H1 (cell line): Measurements from ENCODE around the gene ZNF358. TPM values are rescaled to one million over a fixed set of nuclear protein-coding genes. Genes with fewer than 3 reads are reported as not detected.

Source experiments
- CHD1 ChIP-seq: IDR thresholded peaks from 2 replicates; pipeline ENCODE4 v1.6.1; 2012; ENCODE audit warnings: low read depth, low read length, improper control_type of control experiment
- CHD2 ChIP-seq: IDR thresholded peaks from 2 replicates; pipeline ENCODE4 v1.6.1; 2012; ENCODE audit warnings: low read length, improper control_type of control experiment
- CTBP2 ChIP-seq: IDR thresholded peaks from 2 replicates; pipeline ENCODE4 v1.7.0; 2011; ENCODE audit warnings: borderline replicate concordance, mild to moderate bottlenecking, moderate library complexity, mixed read lengths, low read length; ENCODE audit not compliant: insufficient read depth, insufficient read length
- EP300 ChIP-seq, 2 experiments: IDR thresholded peaks; 1 replicate in 1 of 2; 2 replicates in 1 of 2; pipeline ENCODE4 v1.6.1; 2011 to 2012; ENCODE audit warnings: low read depth in 2 of 2, low read length in 2 of 2, mild to moderate bottlenecking in 2 of 2, borderline replicate concordance in 1 of 2, inconsistent platforms in 1 of 2, moderate library complexity in 1 of 2
- GABPA ChIP-seq: IDR thresholded peaks from 2 replicates; pipeline ENCODE4 v1.6.1; 2011; ENCODE audit warnings: mild to moderate bottlenecking, low read length, moderate library complexity, borderline replicate concordance; ENCODE audit not compliant: insufficient read depth
- GTF2F1 ChIP-seq: IDR thresholded peaks from 2 replicates; pipeline ENCODE4 v1.6.1; 2012; ENCODE audit warnings: low read depth, low read length, improper control_type of control experiment, borderline replicate concordance
- HDAC2 ChIP-seq, 2 experiments: fragments of 300-600 bp in 1 of 2; sonication (generic) in 1 of 2; IDR thresholded peaks; 2 replicates each; pipeline ENCODE4 v1.6.1; 2011 to 2012; ENCODE audit warnings: low read depth in 2 of 2, low read length in 2 of 2, mild to moderate bottlenecking in 2 of 2, moderate library complexity in 2 of 2, borderline replicate concordance in 1 of 2, inconsistent platforms in 1 of 2
- JUN ChIP-seq: IDR thresholded peaks from 2 replicates; pipeline ENCODE4 v1.6.1; 2011; ENCODE audit warnings: low read depth, mild to moderate bottlenecking, improper control_type of control experiment, low read length
- RFX5 ChIP-seq: IDR thresholded peaks from 2 replicates; pipeline ENCODE4 v1.6.1; 2011; ENCODE audit warnings: low read depth, low read length, improper control_type of control experiment, borderline replicate concordance
- SAP30 ChIP-seq: fragments of 300-600 bp; sonication (generic); IDR thresholded peaks from 2 replicates; pipeline ENCODE4 v1.7.1; 2012; ENCODE audit warnings: low read length, moderate library complexity, mild to moderate bottlenecking, inconsistent platforms; ENCODE audit not compliant: insufficient read depth, insufficient replicate concordance
- polyA plus RNA-seq, 7 experiments: library from polyadenylated mRNA; depleted of rRNA in 3 of 7; stranded (reverse) in 5 of 7; unstranded in 2 of 7; fragments of >200 nt in 5 of 7; fragments of 200-250 nt in 2 of 7; gene quantifications; 1 replicate in 5 of 7; 2 replicates in 1 of 7; 4 replicates in 1 of 7; pipeline versions ENCODE4 v1.2.1 to v1.2.3, GENCODE V29; 2011 to 2013; ENCODE audit warnings: missing spikeins in 2 of 7, mixed read lengths in 2 of 7
- total RNA-seq: library from RNA; stranded (reverse); fragmentation: NEBNext Ultra II Directional; extraction: Animal tissue kit (Norgen Biotek cat#: 25700); gene quantifications from 2 replicates; pipeline ENCODE4 v1.2.1, GENCODE V29; 2021
- TF ChIP-seq, protein P1 (sequence below): IDR thresholded peaks from 2 replicates; pipeline ENCODE4 v1.6.1; 2011; ENCODE audit warnings: low read length, improper control_type of control experiment

Gene ZNF358
- total and polyA plus RNA-seq, 2 of the 8 experiments (the other 6 are each of a cell fraction or from before 2014, with no cell fraction given) = 40.0 to 60.3 TPM

DNA sequence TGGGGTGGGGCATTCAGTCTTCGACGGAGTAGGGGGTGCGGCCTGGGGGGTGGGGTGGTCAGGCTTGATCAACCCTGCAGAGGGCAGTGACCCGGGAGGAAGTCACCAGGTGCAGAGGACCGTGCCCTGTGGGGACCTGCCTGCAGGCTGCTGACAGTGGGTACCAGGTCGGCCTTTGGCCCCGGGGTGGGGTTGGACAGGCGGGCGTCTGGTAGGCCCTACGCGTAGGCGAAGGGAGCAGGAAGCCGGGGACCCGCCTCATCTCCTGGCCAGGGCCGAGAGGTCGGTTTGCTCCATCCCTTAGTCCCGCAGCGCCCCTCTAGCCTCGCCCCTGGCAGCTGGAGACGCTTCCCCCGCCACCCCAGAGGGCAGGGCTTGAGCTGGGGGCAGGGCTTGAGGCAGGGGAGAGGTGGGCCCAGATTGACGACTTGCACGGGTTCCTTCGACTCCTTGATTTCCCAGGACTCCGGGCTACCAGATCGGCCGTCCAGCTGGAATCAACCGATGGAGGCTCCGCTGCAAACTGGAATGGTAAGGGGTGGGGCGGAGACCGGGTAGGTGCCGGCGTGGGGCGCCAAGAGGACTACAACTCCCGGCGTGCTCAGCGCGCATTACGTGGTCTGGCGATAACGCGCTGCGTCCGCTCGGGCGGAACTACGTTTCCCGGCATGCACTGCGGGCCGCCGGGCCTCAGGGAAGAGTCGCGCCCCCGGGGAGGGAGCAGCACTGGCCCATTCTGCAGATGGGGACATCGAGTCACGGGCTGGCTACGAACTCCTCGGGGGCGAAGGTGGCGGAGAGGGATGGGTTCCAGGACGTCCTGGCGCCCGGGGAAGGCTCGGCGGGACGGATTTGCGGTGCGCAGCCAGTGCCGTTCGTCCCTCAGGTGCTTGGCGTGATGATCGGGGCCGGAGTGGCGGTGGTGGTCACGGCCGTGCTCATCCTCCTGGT lies 19.4 kb downstream of the ZNF358 start, which contains the start of gene PNPLA6 (continued):
- TF ChIP-seq JUN (no peak), GTF2F1 (no peak), EP300 (IDR thresholded peaks at IDR 0.05; ENCODE audit: borderline replicate concordance in 1 of 2, low read depth in 2 of 2, low read length in 2 of 2) (no peak), CHD2 (peak; percentile 30; the same call in 1 of the 2 replicates), GABPA (no peak), SAP30 (peak; percentile 22), RFX5 (no peak), HDAC2 (IDR thresholded peaks at IDR 0.05; ENCODE audit: borderline replicate concordance in 1 of 2, low read depth in 2 of 2, low read length in 2 of 2) (peak in 1 of 2 experiments; percentile 91; a peak in 1 of 4 replicates), CHD1 (no peak), CTBP2 (no peak)
- TF ChIP-seq, protein P1, sequence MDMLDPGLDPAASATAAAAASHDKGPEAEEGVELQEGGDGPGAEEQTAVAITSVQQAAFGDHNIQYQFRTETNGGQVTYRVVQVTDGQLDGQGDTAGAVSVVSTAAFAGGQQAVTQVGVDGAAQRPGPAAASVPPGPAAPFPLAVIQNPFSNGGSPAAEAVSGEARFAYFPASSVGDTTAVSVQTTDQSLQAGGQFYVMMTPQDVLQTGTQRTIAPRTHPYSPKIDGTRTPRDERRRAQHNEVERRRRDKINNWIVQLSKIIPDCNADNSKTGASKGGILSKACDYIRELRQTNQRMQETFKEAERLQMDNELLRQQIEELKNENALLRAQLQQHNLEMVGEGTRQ = no peak
